Mesenchymal stem cell (in vitro differentiated cells and primary cell): ENCODE measurements around the gene ARHGEF16.

Experiments used
- DNase-seq: peaks from one replicate; pipeline ENCODE4 v3.0.0-alpha.2; 2013
- H2AFZ ChIP-seq: one replicate; pipeline ENCODE4 v1.6.1; 2013; ENCODE audit warnings: low read depth, mild to moderate bottlenecking, control low read depth, inconsistent platforms, low read length, moderate library complexity
- H2AK5ac ChIP-seq: 2 replicates; pipeline ENCODE4 v1.6.1; 2013; ENCODE audit warnings: low read length, moderate library complexity, mild to moderate bottlenecking, inconsistent platforms; ENCODE audit not compliant: severe bottlenecking
- H2BK120ac ChIP-seq: one replicate; pipeline ENCODE4 v1.6.1; 2013; ENCODE audit warnings: low read depth, mild to moderate bottlenecking, inconsistent platforms, low read length, moderate library complexity
- H2BK12ac ChIP-seq, 2 experiments: one replicate each; pipeline ENCODE4 v1.6.1; 2013; ENCODE audit warnings: inconsistent platforms in 2 of 2, low read length in 2 of 2, mild to moderate bottlenecking in 2 of 2, moderate library complexity in 2 of 2, control low read depth in 1 of 2
- H2BK15ac ChIP-seq: one replicate; pipeline ENCODE4 v1.6.1; 2013; ENCODE audit warnings: mild to moderate bottlenecking, low read depth, inconsistent platforms; ENCODE audit not compliant: poor library complexity, severe bottlenecking
- H2BK5ac ChIP-seq: 2 replicates; pipeline ENCODE4 v1.6.1; 2013; ENCODE audit warnings: low read depth, mild to moderate bottlenecking, low read length, control low read depth, inconsistent platforms; ENCODE audit not compliant: poor library complexity, severe bottlenecking
- H3K14ac ChIP-seq, 2 experiments: one replicate each; pipeline ENCODE4 v1.6.1; 2013; ENCODE audit warnings: inconsistent platforms in 2 of 2, low read length in 2 of 2, control low read depth in 1 of 2, mild to moderate bottlenecking in 1 of 2, moderate library complexity in 1 of 2
- H3K18ac ChIP-seq, 2 experiments: one replicate each; pipeline ENCODE4 v1.6.1; 2013; ENCODE audit warnings: inconsistent platforms in 2 of 2, low read length in 2 of 2, control low read depth in 1 of 2, low read depth in 1 of 2, mild to moderate bottlenecking in 1 of 2
- H3K23ac ChIP-seq, 2 experiments: one replicate each; pipeline ENCODE4 v1.6.1; 2013; ENCODE audit warnings: inconsistent platforms in 2 of 2, low read length in 2 of 2, mild to moderate bottlenecking in 2 of 2, moderate library complexity in 2 of 2, control low read depth in 1 of 2
- H3K27ac ChIP-seq: 2 replicates; pipeline ENCODE4 v1.5.1; 2013; ENCODE audit warnings: mild to moderate bottlenecking, moderate library complexity, low read length, control low read depth, inconsistent platforms; ENCODE audit not compliant: poor library complexity, severe bottlenecking
- H3K27me3 ChIP-seq, 2 experiments: 2 replicates each; pipeline versions ENCODE4 v1.6.1 to v1.7.0; 2013; ENCODE audit warnings: low read length in 2 of 2, mild to moderate bottlenecking in 2 of 2, moderate library complexity in 2 of 2, control low read depth in 1 of 2, inconsistent platforms in 1 of 2; ENCODE audit not compliant: control insufficient read depth in 1 of 2, insufficient read depth in 1 of 2
- H3K36me3 ChIP-seq, 2 experiments: 2 replicates each; pipeline versions ENCODE4 v1.6.1 to v1.7.0; 2013; ENCODE audit warnings: low read length in 2 of 2, control low read depth in 1 of 2, inconsistent platforms in 1 of 2, low read depth in 1 of 2, mild to moderate bottlenecking in 1 of 2; ENCODE audit not compliant: insufficient read depth in 2 of 2, control insufficient read depth in 1 of 2
- H3K4ac ChIP-seq, 2 experiments: one replicate each; pipeline ENCODE4 v1.6.1; 2013; ENCODE audit warnings: inconsistent platforms in 2 of 2, low read length in 2 of 2, mild to moderate bottlenecking in 2 of 2, moderate library complexity in 2 of 2, control low read depth in 1 of 2, low read depth in 1 of 2
- H3K4me1 ChIP-seq: 2 replicates; pipeline ENCODE4 v1.6.1; 2013; ENCODE audit warnings: low read depth, low read length, control low read depth; ENCODE audit not compliant: control insufficient read depth, insufficient read depth
- H3K4me2 ChIP-seq: 2 replicates; pipeline ENCODE4 v1.6.1; 2013; ENCODE audit warnings: low read length, mild to moderate bottlenecking, inconsistent platforms; ENCODE audit not compliant: poor library complexity, severe bottlenecking
- H3K4me3 ChIP-seq, 2 experiments: 2 replicates each; pipeline versions ENCODE4 v1.5.1 to v1.7.0; 2013; ENCODE audit warnings: low read length in 2 of 2, mild to moderate bottlenecking in 2 of 2, control low read depth in 1 of 2, low read depth in 1 of 2; ENCODE audit not compliant: insufficient read depth in 1 of 2
- H3K79me1 ChIP-seq: replicated peaks from 2 replicates; pipeline ENCODE4 v1.6.1; 2013; ENCODE audit warnings: mild to moderate bottlenecking, control low read depth, low read length, inconsistent platforms; ENCODE audit not compliant: poor library complexity, severe bottlenecking
- H3K9ac ChIP-seq: 2 replicates; pipeline ENCODE4 v1.7.0; 2013; ENCODE audit warnings: mild to moderate bottlenecking, low read length, moderate library complexity
- H3K9me3 ChIP-seq: 2 replicates; pipeline ENCODE4 v1.7.0; 2013; ENCODE audit warnings: mild to moderate bottlenecking, low read length; ENCODE audit not compliant: control insufficient read depth
- H4K8ac ChIP-seq: one replicate; pipeline ENCODE4 v1.6.1; 2013; ENCODE audit warnings: inconsistent platforms, mild to moderate bottlenecking, low read length, moderate library complexity
- H4K91ac ChIP-seq: one replicate; pipeline ENCODE4 v1.6.1; 2013; ENCODE audit warnings: mild to moderate bottlenecking, low read length, inconsistent platforms
- WGBS: methylation state at CpG from one replicate; pipeline ENCODE4 v1.1.7; 2013; ENCODE audit warnings: mixed read lengths; 5-methylcytosine and 5-hydroxymethylcytosine counted together

Gene ARHGEF16

GRCh38 chr1:3423896-3424611 is 30.4 kb upstream of the ARHGEF16 start:
- peaks cover 26 to 41% of the 10 kb centered on the region in 2 experiments for H3K27me3 ChIP-seq
- H3K18ac ChIP-seq = no peak overlapping the region
- no peak overlapping the region for H2AK5ac ChIP-seq
- H3K27ac ChIP-seq = no peak overlapping the region
- H3K4me3 ChIP-seq = no peak overlapping the region
- H4K91ac ChIP-seq = no peak overlapping the region
- no peak overlapping the region for H4K8ac ChIP-seq
- H3K4ac ChIP-seq = no peak overlapping the region
- no peak overlapping the region for H3K14ac ChIP-seq
- no peak overlapping the region for H3K4me2 ChIP-seq
- no peak for DNase-seq
- H2BK15ac ChIP-seq = no peak overlapping the region
- no peaks in the 10 kb centered on the region for H3K9me3 ChIP-seq
- no peak overlapping the region for H2BK120ac ChIP-seq
- no peak overlapping the region for H2BK5ac ChIP-seq
- 74% methylated on average over 28 of the region's 28 CpGs for WGBS
- peaks cover 2% of the 10 kb centered on the region for H3K4me1 ChIP-seq
- no peak overlapping the region for H3K9ac ChIP-seq
- H3K36me3 ChIP-seq = peaks cover 0 to 8% of the 10 kb centered on the region in 2 experiments
- no peaks in the 10 kb centered on the region for H3K79me1 ChIP-seq
- H3K23ac ChIP-seq = no peak overlapping the region
- H2BK12ac ChIP-seq = no peak overlapping the region
- no peak overlapping the region for H2AFZ ChIP-seq

GRCh38 chr1:3425486-3426215 is 28.8 kb upstream of the ARHGEF16 start:
- Histone ChIP-seq H2BK120ac (no peak overlapping the region), H2BK15ac (peak overlapping the region; percentile 15), H3K23ac (no peak overlapping the region), H3K4ac (no peak overlapping the region), H2BK5ac (no peak overlapping the region), H3K4me1 (peaks cover 2% of the 10 kb centered on the region), H2AFZ (no peak overlapping the region), H4K91ac (no peak overlapping the region), H3K4me3 (no peak overlapping the region), H3K27me3 (peaks cover 17 to 37% of the 10 kb centered on the region in 2 experiments), H3K14ac (no peak overlapping the region), H3K9me3 (no peaks in the 10 kb centered on the region), H3K36me3 (peaks cover 0 to 8% of the 10 kb centered on the region in 2 experiments), H2AK5ac (no peak overlapping the region), H4K8ac (no peak overlapping the region), H2BK12ac (no peak overlapping the region), H3K79me1 (no peaks in the 10 kb centered on the region), H3K9ac (no peak overlapping the region), H3K18ac (no peak overlapping the region), H3K4me2 (no peak overlapping the region), H3K27ac (no peak overlapping the region)
- no peak for DNase-seq
- 89% methylated on average over 42 of the region's 44 CpGs for WGBS

GRCh38 chr1:3426956-3427535 is 27.4 kb upstream of the ARHGEF16 start:
- H3K14ac ChIP-seq = no peak overlapping the region
- 88% methylated on average over 18 of the region's 20 CpGs for WGBS

More at GRCh38 chr1:3426956-3427535, 27.4 kb upstream of the ARHGEF16 start:
- no peak overlapping the region for H2BK12ac ChIP-seq
- no peak overlapping the region for H3K23ac ChIP-seq
- no peak overlapping the region for H2BK5ac ChIP-seq
- H2BK120ac ChIP-seq = no peak overlapping the region
- no peak overlapping the region for H3K4me2 ChIP-seq
- H3K4me3 ChIP-seq = no peak overlapping the region
- H3K18ac ChIP-seq = no peak overlapping the region
- H2BK15ac ChIP-seq = no peak overlapping the region
- peaks cover 9 to 28% of the 10 kb centered on the region in 2 experiments for H3K27me3 ChIP-seq
- no peak overlapping the region for H3K27ac ChIP-seq
- H3K4ac ChIP-seq = no peak overlapping the region
- no peak for DNase-seq
- peaks cover 2% of the 10 kb centered on the region for H3K4me1 ChIP-seq
- no peak overlapping the region for H4K91ac ChIP-seq
- H4K8ac ChIP-seq = no peak overlapping the region
- H3K79me1 ChIP-seq = no peaks in the 10 kb centered on the region
- H3K9me3 ChIP-seq = no peaks in the 10 kb centered on the region
- no peak overlapping the region for H2AK5ac ChIP-seq
- no peak overlapping the region for H3K9ac ChIP-seq
- H3K36me3 ChIP-seq = peaks cover 0 to 8% of the 10 kb centered on the region in 2 experiments
- no peak overlapping the region for H2AFZ ChIP-seq
